GM20000 (cell line): ENCODE data around the gene RBP2.

Source experiments
- DNase-seq: peaks from one replicate; pipeline ENCODE4 v3.0.0; 2012; ENCODE audit warnings: low spot score
- CTCF ChIP-seq: IDR thresholded peaks from 2 replicates; pipeline ENCODE4 v1.5.1; 2012; ENCODE audit warnings: mild to moderate bottlenecking, control low read depth; ENCODE audit errors: extremely low read depth, missing control alignments

RBP2 gene

DNA sequence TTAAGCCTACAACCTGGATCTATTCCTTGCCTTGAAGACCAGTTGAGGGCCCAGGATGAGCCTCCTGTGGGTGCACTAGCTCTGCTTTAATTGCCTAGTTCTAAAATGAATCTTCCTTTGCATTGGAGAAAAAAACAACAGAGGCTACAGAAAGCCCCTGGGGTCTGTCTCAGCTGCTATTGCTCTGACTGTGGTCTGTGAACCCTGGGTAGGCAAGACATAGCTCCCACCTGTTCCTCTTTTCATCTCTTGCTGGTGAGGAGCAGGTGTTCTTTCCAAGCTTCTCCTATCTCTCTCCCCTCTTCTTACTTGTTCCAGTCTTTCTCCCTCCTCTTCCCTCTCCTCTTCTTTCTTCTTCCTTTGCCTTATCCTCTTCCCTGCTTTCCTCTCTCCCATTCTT is 28.8 kb downstream of the RBP2 start:
- no peak for DNase-seq
- TF ChIP-seq CTCF: no peak

- no peak for TF ChIP-seq CTCF
- no peak for DNase-seq
Measured at GRCh38 chr3:139444446-139444845, 31.9 kb downstream of the RBP2 start.

- TF ChIP-seq CTCF: no peak
- DNase-seq: no peak
Measured at GRCh38 chr3:139443186-139443585, 33.1 kb downstream of the RBP2 start.

DNA sequence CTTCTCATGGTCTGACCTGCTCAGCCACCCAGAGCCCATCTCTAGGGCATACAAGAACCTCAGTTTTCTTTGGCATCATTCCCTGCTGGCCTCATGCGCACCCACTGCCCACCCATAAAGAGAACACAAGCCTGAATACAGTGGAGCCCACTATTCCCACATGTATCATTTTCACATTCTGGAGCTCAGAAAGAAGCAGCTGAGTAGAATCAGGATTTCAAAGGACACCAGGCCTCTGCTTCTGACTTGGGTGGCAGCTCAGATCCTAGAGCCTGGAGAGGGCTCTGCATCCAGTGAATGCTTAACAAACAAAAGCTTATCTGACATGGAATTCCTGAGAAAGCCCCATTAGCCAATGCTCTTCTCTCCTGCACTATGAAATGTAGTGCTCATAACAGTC is 34.7 kb downstream of the RBP2 start:
- no peak for TF ChIP-seq CTCF
- DNase-seq: no peak

- no peak for TF ChIP-seq CTCF
- no peak for DNase-seq
Measured at GRCh38 chr3:139440639-139441556, 35.4 kb downstream of the RBP2 start.

- no peak for TF ChIP-seq CTCF
- DNase-seq: no peak
Measured at GRCh38 chr3:139439278-139439677, 37.0 kb downstream of the RBP2 start.

GRCh38 chr3:139434764-139435307 is 41.5 kb downstream of the RBP2 start:
- DNase-seq: no peak
- no peak for TF ChIP-seq CTCF
